ENCODE measurements around the gene MMD2.

GRCh38 chr7:4871056-4871680 lies 87.8 kb downstream of the MMD2 start:
- no peak for TF ChIP-seq CTCF (IDR thresholded peaks at IDR 0.05; ENCODE audit: extremely low read depth in 1 of 2, insufficient read depth in 1 of 2, low read depth in 1 of 2, low read length in 2 of 2)
- TF ChIP-seq EZH2 (IDR thresholded peaks at IDR 0.05; ENCODE audit: borderline replicate concordance, low read depth, low read length, severe bottlenecking): no peak
- no peak for TF ChIP-seq POLR2A (IDR thresholded peaks at IDR 0.05; ENCODE audit: low read depth, low read length)
- no peak for TF ChIP-seq FOS (IDR thresholded peaks at IDR 0.05; ENCODE audit: borderline replicate concordance, insufficient read depth, low read length)
- no peak for TF ChIP-seq POLR2AphosphoS5 (IDR thresholded peaks at IDR 0.05; ENCODE audit: insufficient read depth, low read depth, low read length)
